Stimulated activated CD8-positive, alpha-beta memory T cell treated with anti-CD3 and anti-CD28 coated beads, Interleukin-2, amount 100 ng/mL, for 1 hour (primary cell): Measurements from ENCODE around the gene NUDT14.

Experiments
- DNase-seq, 2 donors: peaks; one replicate each; pipeline ENCODE4 v3.0.0-alpha.2; 2020; ENCODE audit warnings: low read depth in 2 of 2

The NUDT14 gene

DNA sequence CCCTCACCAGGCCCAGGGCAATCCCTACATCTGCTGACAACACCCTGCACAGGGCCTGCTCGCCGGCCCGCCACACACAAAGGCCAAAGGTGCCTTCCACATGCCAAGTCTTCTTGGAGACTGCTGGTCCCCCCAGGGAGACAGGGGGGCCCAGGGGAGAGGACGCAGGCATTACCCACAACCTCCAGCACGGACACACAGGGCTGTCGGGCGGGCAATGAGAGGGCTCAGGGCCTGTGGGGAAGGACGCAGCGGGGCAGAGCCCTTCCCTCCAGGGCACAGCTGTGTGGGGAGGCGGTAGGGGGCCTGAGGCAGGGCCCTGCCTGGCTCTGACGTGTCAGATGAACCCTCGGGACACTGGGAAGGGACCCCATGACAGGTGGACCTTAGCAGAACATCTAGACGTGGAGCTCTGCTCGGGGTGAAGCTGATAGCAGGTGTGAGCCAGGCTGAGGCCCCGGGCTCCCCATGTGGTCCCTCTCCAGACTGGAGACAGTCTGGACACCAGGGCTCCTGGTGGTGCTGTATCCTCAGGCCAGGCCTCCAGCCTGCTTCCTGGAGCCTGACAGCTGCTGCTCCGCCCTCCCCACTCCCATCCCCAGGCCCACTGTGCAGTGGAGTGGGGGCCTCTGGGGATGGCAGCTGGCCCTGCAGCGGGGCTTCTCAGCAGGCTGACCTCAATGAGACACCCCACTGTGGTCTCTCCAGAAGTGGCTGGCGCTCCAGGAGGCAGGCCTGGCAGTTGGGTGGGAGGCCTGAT is 31.6 kb upstream of the NUDT14 start:
- DNase-seq, result no peak

DNA sequence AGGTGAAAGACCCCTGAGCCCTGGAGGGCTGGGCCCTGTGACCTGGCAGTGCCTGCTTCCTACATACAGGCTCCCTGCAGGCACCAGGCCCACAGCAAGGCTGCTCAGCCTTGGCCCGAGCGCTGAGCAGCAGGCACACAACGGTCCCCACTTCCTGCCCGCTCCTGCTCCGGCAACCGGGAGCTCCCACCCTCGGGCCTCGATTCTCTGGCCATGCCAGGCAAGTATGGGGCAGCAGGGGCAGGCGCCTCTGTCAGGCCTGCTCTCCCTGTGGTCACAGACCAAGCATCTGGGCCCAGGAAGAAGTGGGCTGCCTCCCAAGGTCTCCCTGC is 30.6 kb upstream of the NUDT14 start:
- no peak for DNase-seq

DNA sequence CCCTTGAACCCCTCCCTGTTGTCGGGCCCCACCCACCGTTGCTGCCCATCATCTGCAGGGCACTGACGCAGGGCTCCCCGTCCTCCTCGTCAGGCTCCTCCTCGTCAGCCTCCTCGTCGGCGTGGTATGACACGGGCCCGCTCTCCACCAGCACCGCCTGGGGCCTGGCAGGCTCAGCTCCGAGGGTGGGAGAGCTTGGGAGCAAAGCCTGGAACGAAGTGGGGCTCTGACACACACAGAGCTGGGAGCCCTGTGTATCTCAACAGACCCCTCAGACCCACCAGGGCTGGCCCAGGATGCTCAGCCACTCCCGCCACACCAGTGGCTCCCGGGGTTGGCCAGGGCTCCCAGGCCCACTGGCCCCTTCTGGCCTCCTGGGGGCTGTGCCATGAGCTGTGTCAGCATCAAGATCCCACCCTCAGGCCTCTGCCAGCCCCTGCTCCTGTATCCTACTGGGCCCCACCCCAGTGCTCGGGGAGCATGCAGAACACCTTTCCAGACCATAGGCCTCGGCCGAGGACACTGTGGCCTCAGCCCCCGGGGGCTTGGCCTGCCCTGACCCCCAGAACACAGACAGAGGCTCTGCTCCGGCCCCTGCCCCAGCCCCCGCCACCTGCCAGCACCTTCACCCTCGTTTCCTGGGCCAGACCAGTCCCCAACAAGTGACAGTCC is 30.1 kb upstream of the NUDT14 start:
- DNase-seq, result no peak

DNA sequence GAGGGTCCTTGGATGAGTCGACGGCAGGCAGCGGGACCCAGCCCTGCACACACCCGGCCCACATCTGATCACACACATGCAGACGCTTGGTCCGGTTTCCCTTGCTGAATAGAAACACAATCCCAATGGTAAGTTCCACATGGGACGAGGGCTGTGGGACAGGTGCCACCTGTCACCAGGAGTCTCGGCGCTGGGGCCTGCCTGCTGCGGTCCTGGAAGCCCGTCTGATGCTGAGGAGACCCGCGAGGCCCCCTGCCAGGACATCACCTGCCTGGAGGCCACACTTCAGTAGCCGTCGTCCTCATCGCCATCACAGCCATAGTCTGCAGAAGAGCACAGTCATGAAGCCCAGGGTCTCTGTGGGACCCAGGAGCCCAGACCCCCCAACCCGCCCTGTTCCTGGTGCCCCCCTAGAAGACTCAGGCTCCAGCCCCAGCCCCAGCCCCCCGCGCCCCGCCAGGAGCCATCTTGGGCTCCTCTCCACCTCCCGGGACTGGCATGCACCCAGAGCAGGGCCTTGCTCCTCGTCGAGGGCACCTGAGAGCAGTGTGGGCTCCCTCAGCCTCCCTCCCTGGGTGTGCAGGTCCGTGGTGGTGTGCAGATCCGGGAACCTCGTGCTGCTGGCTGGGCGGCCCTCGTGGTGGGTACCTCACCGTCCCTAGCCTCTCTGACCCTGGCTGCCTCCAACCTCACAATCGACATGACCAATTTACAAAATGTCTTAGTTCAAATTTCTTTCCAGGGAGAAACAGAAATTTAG is 29.3 kb upstream of the NUDT14 start:
- DNase-seq, result no peak

DNA sequence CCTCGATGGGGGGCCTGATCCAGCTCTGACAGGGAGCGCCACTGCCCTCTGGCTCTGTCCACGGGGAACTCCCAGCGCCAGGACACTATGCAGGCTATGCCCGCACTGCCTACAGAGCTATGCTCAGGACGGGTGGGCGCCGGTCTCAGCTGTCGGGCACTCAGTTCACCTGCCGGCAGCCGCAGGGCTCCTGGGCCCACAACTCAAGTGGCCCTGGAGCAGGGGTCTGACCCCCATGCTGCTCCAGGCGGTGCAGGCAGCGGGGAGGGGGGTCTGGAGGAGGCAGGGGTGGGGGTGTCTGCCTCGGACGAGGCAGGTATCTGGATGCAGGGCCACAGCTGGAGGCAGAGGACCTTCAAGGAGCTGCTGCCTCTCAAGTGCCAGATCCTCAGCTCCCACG is 28.5 kb upstream of the NUDT14 start:
- no peak for DNase-seq

DNA sequence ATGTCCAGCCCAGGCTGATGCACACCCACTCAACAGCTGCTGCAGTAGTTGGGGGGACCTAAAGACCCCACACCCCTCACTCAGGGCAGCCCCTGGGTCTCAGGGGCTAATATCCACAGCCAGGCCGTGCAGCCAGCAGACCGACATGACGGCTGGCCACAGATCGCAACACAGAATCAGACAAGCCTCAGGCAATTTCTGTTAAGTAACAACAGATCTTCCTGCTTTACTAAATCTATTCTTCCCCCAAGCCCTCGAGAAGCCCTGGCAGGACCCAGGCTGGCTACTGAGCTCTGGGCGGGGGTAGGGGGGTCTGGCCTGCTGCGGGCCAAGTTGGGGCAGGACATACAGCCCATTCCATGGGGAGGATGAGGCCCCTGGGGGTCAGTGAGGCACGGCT is 28.0 kb upstream of the NUDT14 start:
- DNase-seq, result no peak

DNA sequence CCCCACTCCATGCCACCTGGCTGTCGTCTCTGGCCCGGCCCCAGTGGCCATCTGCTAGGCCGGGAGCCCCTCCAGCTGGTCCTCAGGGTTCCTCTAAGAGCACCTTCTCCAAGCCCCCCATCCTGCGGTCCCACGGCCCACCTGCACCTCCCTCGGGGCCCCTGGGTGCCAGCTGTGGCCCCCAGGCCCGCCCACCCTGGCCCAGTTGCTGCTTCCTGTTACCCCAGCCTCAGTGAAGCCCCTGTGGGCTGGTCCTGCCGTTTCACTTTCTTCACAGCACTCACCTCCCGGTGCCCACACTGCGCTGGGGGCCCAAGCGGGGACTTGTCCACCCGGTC is 27.6 kb upstream of the NUDT14 start:
- no peak for DNase-seq

DNA sequence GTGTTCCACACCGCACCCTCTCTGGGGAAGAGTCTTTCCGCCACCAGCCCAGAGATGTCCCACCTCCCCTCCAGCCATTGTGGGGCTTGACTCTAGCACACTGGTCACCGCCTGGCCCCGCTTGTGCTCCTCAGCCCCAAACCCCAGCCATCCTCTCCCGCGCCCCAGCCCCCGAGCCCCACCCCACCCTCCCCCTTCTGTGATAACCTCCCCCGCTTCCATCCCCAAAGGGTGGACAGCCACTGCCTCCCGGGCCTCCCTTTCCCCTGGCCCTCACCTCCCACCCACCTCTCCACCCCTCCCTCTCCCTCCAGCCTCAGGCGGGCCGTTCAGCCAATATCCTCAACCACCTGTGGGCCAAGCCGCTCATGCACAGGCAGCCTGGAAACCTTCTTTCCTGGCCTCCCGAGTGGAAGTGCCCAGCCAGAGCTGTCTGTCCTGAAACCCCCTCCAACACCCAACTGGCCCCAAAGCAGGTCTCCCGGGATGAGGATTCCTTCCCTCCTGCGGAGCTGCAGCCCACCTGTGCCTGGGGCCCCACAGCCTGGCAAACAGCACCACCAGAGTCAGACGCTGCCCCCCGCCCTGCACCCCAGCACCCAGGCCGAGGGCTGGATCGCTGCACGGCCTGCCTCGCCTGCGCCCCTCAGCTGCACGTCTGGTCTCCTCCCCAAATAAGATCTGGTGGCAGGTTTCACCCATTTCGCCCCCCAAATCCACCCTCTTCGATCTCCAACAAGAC is 27.1 kb upstream of the NUDT14 start:
- DNase-seq, result no peak

DNA sequence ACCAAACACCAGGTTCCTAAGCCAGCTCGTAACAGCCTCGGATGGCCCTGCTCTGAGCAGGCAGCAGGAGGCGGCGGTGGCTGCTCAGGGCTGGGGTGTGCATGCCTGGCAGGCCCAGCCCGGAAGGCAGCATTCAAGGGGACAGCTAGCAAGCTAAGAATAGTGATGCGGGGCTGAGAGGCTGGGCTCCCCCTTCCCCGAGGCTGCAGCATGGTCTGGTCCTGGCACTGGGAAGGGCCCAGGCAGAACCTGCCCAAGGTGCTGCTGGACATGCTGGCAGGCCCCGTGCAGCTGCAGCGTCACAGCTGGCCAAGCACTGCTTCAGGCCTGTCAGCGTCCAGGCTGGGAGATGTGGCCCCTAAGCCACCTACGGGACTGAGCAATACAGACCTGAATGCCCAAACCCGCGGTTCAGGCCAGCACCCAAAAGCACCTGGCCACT is 26.4 kb upstream of the NUDT14 start:
- no peak for DNase-seq

DNA sequence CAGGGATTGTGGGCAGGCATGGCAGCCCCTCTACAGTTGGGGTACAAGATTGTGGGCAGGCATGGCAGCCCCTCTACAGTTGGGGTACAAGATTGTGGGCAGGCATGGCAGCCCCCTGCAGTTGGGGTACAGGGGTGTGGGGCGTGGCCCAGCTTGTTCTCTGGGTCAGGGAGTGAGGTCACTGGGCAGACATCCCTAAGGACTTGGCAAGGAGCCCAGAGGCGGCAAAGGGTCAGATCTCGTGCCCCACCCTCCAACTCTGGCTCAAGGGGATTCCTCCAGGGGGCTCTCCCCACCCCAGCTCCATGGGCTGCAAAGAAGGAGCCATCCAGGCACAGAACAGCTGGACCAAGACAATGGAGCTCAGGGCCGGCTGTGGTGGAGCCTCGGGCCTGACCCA is 25.8 kb upstream of the NUDT14 start:
- no peak for DNase-seq

DNA sequence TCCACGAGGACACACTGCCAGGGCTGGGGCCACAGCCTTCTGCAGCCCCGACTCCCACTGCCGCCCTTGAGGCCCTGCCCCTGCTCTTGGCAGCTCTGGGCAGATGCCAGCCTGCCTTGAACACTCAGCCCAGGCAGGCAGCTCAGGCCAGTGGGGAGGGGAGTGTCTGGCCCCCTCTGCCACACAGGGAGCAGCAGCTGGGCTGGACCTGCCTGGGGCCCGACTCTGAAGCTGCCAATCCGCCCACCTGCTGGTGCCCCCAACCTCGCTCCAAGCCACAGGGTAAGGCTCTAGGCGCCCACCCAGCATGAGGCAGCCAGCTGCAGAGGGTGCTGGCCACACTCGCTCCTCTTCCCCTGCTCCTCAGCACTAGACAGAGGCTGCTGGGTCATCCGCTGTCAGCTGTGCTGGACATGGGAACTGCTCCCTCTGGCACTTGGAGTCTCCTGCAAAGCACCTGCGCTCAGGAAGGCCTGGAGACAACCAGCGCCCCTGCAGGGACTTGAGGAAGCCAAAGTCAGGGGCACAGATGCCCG is 24.6 kb upstream of the NUDT14 start:
- no peak for DNase-seq

DNA sequence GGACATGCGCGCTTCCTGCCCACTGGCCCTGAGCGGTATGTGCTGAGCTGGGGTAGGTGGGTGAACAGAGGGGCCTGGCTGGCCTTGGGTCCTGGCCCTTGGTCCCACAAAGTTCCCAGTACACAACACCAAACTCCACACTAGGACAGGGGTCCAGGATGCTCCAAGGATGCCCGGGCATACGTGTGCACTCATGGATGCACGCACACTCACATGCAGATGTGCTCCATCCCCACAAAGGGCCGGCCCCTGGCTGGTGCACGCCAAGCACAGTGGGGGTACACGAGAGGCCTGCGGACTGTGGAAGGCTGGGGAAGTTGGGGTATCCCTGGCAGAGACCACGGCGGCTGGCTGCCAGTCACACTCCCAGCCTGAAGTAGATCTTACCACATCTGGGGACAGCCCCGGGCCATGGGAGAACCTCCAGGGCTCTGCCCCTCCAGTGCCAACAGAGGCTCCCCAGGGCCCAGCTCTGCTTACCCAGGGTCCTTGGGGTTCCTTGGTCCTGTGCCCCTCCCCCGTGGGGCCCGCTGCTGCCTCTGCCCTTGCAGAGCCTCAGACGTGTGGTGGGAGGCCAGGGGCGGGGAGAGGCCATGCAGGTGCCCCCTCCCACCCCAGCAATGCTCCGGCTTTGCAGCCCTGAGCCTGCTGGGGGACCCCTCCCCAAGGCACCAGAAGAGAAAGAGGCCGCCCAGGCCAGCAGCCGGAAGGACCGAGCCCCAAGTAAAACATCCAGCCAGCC is 24.0 kb upstream of the NUDT14 start:
- no peak for DNase-seq

DNA sequence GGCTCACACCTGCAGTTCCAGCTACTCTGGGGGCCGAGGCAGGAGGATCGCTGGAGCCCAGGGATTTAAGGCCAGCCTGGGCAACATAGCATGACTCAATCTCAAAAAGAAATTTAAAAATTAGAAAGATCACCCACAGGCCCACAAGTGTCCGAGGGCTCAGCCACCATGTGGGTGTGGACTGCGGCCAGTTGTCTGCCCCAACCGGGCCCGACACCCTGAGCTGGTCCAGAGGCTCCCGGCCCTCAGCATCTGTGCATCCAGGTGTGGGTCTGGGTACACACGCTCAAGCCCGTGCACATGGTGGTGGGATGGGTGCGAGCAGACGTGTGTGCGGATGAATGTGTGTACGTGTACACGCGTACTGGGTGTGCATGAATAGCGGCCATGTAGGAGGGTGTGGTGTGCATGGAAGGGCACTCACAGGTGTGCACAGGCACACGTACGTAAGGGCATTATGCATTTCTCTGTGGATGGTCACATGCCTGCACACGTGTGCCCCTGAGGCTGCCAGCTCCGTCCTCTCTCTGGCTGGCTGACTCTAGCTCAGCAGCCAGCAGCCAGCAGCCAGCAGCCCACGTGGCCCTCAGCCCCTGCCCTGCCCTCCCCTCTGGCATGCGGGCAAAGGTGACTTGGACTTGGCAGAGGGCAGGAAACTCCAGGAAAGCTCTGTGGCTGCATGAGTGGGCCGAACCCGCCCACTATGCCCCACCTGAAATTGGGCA is 23.3 kb upstream of the NUDT14 start:
- no peak for DNase-seq

DNA sequence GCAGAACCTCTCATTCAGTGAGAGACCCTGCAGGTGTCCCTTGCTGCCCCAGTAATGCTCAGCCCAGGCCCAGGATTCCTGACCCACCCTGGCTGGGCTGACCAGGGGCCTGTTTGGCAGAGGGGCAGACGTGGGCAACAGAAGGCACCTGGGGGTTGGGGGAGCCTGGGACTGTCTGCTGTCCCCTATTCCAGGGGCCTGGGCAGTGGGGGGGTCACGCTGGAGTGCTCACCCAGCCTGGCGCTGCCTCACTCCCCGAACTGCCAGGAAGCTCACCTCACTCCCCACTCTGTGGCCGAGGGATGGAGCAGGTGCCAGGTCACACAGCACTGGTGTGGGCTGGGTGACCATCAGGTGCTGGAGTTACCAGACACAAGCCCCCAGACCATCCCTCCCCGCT is 22.6 kb upstream of the NUDT14 start:
- DNase-seq, result no peak

DNA sequence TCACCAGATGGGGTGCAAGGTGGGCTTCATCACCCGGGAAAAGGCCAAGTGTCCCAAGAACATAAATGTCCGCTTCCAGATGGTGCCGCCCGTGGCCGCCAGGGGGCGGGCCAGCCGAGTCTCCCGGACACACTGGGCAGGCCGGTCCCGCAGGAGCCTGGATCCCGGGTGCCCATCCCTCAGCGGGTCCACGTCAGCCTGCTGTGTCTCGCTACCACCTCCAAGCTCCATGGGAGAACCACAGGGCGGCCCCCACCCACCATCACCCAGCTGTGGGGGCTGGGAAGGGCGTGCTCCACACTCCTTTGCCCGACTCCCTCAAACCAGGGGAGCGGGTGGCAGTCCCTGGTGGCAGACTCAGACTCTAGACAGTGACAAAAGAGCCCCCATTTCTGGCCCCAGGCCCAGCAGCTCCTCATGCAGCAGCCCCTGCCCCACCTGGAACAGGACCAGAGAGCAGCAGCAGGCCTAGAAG is 22.0 kb upstream of the NUDT14 start:
- peak; percentile 25 to 37 for DNase-seq

DNA sequence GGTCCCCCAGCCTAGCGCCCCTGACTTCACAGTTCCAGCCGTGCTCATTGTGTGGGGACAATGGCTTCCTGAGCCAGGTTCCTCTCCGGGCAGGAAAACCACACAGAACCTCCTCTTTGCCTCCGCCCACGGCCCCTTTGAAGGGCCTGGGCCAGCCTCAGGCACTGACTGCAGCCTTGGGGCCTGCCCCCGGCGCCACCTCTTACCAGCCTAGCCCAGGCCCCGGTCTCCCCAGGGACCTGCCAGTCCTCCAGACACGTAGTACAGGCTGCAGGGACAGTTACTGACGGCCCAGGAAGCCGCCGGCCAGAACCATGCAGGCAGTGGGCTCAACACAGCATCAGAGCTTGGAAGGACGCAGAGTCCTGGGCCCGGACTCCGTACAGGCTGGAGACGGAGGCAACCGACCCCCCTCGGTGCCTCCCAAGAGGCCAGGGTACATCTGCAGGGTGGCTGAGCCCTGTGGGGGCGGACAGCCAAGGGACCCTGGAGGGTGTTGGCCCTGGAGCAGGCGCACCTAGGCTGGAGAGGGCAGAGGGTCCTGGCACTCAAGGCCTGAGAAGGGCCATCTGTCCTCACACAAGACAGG is 20.9 kb upstream of the NUDT14 start:
- DNase-seq, result no peak

DNA sequence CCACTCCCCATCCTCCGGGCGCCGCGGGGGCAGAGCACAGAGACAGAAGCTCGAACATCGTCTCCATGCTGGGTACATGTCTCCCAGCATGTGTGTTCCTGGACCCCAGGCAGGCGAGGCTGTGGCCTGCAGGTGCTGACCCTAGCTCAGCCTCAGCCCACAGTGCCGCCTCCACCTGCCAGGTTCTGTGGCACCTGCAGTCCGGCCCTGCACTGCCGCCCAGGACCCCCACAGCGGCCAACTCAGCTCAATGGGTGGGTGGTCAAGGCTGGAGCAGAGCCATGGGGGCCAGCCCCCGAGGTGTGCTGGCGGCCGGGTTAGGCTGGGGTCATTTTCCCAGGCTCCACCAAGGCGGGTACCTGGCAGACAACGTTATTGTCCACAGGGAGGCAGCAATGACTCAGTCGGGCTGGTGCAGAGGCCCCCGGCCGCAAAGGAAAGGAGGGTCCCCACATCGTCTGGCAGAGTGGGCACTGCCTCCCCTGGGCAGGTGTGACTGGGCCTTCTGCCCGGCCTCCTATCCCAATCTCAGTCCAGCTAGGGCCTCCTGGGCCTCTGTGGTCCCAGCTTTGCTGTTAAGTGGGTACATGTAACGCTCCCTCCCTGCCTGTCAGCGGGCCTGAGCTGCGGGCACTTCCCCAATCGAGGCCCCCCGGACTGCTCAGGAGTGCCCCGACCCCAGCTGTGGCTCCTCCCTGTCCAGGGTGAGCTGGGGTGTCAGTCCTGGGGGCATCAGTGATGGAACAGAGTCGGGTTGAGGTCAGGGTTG is 20.2 kb upstream of the NUDT14 start:
- DNase-seq, result no peak

DNA sequence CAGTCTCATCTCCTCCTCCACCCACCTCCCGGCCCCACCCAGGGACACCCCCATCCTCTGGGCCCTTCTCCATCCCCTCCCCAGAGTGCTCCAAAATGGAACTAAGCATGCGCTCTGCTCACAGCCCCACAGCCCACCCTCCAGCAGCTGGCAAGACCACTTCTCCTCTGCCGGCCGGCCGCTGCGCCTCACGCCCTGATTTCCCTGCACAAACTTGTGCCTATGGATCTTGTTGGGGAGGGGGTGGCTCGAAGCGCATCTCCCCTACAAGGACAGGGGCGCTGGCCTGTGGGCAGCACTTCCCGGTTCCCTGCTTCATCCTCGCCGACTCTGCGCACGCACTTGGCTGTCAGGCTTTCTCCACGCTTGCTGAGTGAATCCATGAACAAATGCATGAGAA is 19.5 kb upstream of the NUDT14 start:
- DNase-seq, result no peak

DNA sequence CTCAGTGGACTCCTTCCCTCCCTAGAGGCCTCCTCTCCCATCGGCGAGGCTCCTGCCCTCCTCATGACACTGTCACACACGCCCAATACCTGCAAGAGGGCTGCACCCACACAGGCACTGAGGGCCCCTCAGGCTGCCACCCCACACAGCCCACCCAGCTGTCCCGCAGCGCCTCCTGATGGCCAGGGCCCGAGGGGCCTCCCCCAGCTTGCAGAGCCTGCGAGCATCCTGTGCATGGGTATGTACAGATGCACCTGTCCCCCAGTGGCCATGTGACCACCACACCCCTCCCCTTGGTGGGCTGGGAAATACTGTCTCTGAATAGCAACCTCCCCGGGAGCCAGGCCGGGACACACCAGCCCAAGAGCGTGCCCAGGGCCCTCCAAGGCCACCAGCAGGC is 19.0 kb upstream of the NUDT14 start:
- DNase-seq, result no peak
